NCI-H345 (cell line): ENCODE measurements around the gene ERC2.

Experiments
- DNase-seq: peaks from one replicate; lab custom pipeline; 2025; lab: John Stamatoyannopoulos, UW

Gene ERC2

GRCh38 chr3:55711646-55712045 is 756.6 kb downstream of the ERC2 start:
- no peak for DNase-seq

GRCh38 chr3:55709411-55710012 is 758.8 kb downstream of the ERC2 start:
- DNase-seq: no peak

DNA sequence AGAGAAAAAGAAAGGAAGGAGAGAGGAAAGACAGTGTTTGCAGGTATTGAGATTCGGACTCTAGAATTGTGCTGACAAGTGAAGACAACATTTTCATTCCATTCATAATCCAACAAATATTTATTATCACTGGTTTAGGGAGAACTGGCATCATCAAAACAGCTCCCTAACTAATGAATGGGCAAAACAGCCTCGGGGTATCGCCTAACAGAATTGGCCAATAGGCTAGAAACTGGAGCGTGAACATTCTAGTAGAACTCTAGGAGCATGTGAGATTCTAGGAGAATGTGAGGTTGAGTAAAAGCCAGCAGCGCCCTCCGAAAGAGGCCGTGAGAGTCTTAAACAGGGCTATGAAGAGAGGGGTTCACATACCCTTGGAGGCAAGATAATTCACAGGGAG is 759.3 kb downstream of the ERC2 start:
- no peak for DNase-seq

DNA sequence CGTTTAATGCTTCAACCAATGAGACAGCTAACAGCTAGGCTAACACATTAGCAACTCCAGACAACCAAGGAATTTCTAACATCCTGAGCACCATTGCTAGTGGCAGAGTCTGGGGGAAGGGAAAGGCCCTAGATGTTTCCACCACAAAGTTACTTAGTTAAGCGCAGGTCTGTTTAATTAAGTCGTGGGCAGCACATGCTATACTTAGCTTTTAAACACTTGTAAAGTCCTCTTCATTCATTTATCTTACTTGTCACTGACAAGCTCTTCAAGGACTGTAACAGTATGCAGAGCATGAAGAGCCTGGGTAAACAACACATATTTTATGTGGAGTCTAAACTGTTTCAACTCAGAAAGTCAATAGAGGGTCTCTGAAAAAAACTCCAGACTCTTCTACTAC is 760.0 kb downstream of the ERC2 start:
- peak; percentile 47 for DNase-seq

GRCh38 chr3:55704521-55704920 is 763.7 kb downstream of the ERC2 start:
- DNase-seq: no peak

- no peak for DNase-seq
Measured at GRCh38 chr3:55702822-55703221, 765.4 kb downstream of the ERC2 start.

- DNase-seq: peak; percentile 49
Measured at GRCh38 chr3:55701997-55702396, 766.3 kb downstream of the ERC2 start.

DNA sequence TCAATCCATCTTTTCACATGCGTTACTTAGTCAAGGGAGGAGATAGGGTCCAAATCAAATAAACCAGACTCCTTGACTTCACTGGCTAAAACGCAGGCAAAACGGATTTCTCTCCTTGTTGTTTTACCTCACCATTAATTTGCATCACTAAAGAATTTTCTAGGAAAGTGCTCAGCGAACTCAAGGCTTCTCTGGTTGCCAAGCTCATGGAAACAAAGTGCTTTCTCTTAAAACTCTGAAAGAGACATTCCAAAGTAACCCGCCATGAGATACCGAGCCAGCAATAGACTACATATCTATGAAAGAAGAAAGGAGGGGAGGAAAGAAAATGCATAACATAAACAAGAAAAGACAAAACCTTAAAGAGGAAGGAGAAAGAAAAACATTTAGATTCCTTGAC is 769.4 kb downstream of the ERC2 start:
- DNase-seq: no peak

- no peak for DNase-seq
Measured at GRCh38 chr3:55697177-55697865, 770.9 kb downstream of the ERC2 start.

DNA sequence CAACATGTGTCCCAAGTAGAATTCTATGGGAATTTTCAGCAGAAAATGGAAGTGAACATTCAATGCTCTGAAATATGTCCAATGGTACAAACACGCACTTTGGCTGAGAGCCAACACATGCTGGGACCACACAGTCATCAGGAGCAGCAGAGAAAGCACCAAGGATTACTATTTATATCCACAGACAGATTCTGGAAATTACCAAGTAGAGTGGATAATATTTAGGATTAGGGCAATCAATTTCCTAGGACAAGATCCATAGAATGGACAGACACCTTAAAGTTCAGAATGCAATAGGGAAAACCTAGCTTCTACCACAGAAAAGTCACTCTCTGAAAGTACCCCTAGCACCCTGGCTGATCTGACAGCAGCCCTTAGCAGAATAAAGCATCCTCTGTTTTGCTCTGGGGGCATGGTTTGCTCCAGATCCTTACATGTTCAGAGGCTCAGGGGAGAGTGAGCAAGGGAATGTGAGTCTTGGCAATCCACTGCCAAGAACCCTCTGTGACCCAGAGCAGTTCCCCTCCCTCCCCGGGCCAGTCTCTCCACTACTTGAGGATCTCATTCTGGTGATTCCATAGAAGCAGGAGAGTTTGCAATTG is 775.2 kb downstream of the ERC2 start:
- peak; percentile 39 for DNase-seq

DNA sequence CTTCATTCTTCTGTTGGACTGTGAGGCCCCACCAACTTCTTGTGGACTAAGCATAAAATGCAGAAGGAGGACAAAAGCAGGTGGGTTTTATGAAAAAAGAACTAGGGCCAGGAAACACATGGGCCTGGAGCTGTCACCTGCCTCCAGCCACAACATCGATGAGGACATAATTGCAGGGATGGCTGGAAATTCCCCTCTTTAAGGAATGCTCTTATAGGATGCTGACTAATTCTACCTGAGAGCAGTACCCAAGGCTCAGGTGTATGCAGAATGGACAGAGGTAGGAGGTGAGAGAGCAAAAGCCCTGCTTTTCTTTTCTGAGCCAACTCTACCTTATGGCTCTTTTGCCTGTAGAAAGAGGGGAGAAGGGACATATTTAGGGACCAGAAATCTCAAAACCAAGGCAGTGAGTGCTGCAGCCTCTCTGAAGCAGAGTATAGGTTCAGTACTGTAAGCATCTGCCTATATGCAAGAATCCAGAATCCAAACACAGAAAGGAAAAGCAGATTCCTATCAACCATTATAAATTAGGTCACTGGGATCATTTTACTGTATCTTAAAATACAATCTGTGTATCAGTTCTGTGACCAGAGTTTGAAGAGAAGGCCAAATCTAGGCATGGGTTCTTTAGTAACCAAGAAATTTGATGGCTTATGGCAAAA is 775.8 kb downstream of the ERC2 start:
- DNase-seq: no peak

- DNase-seq: no peak
Measured at GRCh38 chr3:55691141-55691540, 777.1 kb downstream of the ERC2 start.

DNA sequence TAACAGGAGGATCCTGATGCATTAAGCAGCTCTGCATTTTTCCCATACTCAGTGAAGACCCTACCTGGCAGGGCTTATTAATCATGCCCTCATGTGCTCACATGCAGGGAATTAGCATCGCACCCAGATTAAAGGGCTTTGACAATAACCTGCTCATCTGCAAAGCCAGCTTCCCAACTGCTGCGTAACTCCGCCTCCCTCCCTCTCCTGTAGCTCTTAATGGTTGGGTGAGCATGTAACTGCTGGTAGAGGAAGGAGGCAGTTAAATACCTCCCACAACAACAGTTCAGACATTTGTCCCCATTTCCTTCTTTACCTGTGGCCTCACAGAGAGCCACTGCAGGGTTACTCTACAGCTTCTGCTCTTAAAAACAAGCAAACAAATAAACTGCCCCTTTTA is 777.5 kb downstream of the ERC2 start:
- peak; percentile 65 for DNase-seq

DNA sequence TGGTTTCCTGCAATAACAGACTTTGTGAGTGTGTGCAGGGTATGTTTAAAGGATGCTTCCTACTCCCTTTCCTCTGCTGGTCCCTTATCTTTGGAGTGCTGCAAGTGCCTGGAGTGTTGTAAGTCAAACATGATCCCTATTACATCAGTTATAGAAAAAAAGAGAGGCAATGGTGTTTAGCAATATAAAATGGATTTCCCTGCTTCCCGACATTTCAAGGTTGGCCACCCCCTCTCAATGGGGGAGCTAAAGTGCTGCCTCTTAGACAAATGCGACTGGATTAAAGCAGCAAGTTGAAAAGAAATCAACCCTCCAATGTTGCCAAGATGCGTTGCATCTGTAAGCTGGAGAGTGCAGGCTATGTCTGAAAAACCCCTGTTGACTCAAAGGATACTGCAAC is 778.1 kb downstream of the ERC2 start:
- DNase-seq: peak; percentile 1

DNA sequence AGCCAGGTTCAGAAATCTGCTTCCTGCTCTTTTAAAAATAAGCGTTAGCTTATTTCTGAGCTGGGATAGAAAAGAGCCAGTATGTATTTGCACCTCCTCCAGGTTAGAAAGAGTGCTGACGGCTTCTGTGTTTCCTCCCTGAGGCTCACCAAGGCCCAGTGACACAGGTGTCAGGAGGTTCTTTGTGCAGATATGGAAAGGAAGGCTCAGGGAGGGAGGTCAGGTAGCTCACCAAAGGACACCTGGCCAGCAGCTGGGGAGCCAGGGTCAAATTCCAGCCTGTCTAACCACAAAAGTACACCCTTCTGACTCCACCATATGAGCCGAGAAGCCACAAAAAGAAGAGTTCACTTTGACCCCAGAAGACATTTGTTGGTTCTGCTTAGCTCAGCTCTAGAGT is 780.1 kb downstream of the ERC2 start:
- DNase-seq: no peak

DNA sequence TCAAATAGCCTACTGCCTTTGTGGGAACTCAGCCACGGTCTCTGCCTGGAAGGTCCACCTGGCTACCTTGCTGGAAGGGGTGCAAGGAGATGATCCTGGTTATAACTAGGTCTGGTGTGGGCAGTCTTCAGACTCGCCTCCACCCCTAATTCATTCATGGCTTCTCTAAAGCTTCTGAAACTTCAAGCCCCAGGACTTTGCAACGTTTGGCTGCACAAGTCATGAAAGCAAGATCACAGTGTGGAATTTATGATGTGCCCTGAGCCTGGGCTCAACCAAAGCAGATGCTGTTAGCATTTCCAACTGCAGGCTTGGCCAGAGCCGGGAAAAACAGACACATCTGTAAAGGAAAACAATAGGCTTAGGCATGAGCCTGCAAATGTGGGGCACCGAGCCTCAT is 780.7 kb downstream of the ERC2 start:
- no peak for DNase-seq

DNA sequence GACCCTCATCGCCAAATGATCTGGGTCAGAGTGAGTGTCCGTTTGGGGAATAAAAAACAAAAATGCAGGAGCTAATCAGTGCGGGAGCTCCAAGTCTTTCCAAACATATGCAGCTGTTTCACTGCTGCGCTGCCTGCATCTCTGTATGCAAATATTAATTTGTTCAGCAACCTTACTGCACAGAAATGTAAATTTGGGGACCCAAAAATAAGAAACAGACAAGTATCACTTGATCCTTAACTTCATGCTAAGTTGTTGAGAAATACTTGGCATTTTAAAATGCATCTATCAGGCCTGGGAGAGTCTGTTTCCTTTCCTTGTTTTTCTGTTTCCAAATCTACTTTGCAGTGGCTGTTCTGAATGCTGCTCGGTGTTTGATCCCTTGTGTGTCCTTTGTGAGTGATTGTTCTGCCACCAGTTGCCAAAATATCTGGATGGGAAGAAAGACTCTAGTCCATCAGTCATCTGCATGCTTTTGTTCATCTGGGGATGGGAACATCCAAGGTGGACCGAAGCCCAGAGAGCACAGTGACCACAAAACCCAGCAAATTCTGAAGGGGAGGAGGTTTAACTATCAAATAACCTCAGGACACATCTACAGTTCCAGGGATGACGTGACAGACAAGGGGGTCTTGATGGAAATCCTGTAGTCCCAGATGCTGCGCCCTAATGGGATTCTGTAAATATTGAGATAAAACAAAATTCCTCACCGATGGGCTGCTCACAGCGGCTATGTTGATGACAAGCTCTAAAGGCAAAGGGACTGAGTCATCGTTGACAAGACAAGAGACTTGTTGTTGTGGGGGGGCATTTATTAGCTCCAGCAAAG is 781.6 kb downstream of the ERC2 start:
- DNase-seq: no peak

- no peak for DNase-seq
Measured at GRCh38 chr3:55683666-55684270, 784.5 kb downstream of the ERC2 start.

DNA sequence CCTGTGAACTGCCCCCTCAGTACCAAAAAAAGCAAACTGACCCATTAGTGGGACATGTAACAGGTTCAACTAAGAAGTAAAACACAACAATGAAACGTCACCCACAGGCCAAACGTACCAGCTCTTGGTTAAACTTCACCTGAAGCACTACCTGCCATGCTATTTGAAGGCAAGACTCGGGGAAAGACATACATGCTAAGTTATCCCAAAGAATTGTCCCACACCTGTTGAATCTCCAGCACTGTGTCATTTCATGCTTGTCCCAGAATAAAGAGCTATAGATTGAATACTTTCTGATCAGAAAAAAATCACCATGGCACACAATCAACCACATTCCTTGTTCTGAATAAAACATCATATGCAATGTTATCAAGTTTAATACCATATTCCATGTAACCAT is 785.8 kb downstream of the ERC2 start:
- DNase-seq: no peak

DNA sequence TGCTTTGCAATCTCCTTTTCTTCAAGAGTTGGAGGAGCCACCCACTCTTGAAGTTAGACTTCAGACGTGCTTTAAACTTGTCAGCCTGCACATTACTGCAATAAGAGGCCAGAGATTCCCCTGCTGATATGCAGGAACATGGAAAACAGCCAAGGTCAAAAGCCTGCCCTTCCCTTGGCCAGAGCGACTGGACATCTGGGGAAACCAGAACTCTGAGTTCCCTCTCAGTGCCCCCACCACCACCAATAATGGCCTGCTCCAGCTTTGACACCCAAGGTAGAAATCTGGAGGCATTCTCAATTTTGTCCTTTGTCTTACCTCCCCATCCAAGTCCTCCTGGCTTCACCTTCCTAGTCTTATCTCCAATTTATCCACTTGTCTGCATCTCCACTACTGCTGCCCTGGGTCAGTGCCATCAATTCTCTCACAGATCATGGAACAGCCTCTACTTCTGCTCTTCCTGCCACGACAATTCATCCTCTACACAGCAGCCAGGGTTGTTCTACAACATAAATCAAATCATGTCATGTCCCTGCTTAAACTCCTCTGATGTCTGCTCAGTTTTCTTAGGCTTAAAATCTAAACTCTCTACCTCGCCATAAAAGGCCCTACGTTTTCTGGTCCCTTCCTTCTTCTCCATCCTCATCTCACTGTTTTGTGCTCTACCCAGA is 789.6 kb downstream of the ERC2 start:
- no peak for DNase-seq

- no peak for DNase-seq
Measured at GRCh38 chr3:55676643-55677042, 791.6 kb downstream of the ERC2 start.
